Mucosa of descending colon (tissue), 3 donors: ENCODE measurements around the gene SLX9. TPM values are rescaled to one million over a fixed set of nuclear protein-coding genes. Genes with fewer than 3 reads are reported as not detected.

Source experiments
- ATAC-seq: fragments of 200-7000 bp; cut with Tn5 transposase; one replicate; pipeline ENCODE4 v1.9.1; 2020; ENCODE audit warnings: mild to moderate bottlenecking, moderate library complexity
- DNase-seq, 3 donors: peaks; one replicate each; pipeline ENCODE4 v3.0.0-alpha.2; 2020
- H3K36me3 ChIP-seq: fragments of 200-600 bp; one replicate; pipeline ENCODE4 v1.8.0; 2021; ENCODE audit warnings: low read depth, mild to moderate bottlenecking
- H3K4me1 ChIP-seq: fragments of 200-600 bp; one replicate; pipeline ENCODE4 v1.8.0; 2021; ENCODE audit warnings: low read depth, mild to moderate bottlenecking
- H3K4me3 ChIP-seq: fragments of 200-600 bp; one replicate; pipeline ENCODE4 v1.8.0; 2021; ENCODE audit warnings: mild to moderate bottlenecking
- H3K9me3 ChIP-seq: fragments of 200-600 bp; one replicate; pipeline ENCODE4 v1.8.0; 2021; ENCODE audit warnings: mild to moderate bottlenecking
- intact Hi-C, 2 donors: fragments of 100-400 bp; cut with DNase I in 1 of 2; cut with micrococcal nuclease in 1 of 2; formaldehyde crosslinking; loops; one replicate each; pipeline versions ENCODE4 v1.11.0 to v1.11.1; 2022; cut with DNase I, micrococcal nuclease
- total RNA-seq, 3 donors: library from RNA; stranded (reverse); fragmentation: NEBNext Ultra II Directional in 2 of 3; extraction: Animal tissue kit (Norgen Biotek cat#: 25700) in 2 of 3; gene quantifications; one replicate each; pipeline versions ENCODE4 v1.2.1 to v1.2.4, GENCODE V29; 2021 to 2023
- TF ChIP-seq, protein P1 (sequence below): fragments of 200-600 bp; IDR thresholded peaks from one replicate; pipeline ENCODE4 v1.8.0; 2022; ENCODE audit warnings: antibody characterized with exemption, mild to moderate bottlenecking
- donor health status: DM: no; HTN: no; CAD: no; lungs with moderate emphysema.
- donor health status: DM: no; HTN: no; CAD: no.
- donor health status: DM: no; HTN: yes; CAD: no.

SLX9 gene
- total RNA-seq, 3 donors from 2014 or later: 19.8 to 42.2 (median 20.9) TPM

- peak; percentile 20 for ATAC-seq
- DNase-seq: peak in 2 of 3 donors; percentile 23 to 43
- intact Hi-C loops: no loop called here
- Histone ChIP-seq H3K4me3 (no peak overlapping the region), H3K36me3 (no peaks in the 10 kb centered on the region), H3K4me1 (no peaks in the 10 kb centered on the region), H3K9me3 (no peaks in the 10 kb centered on the region)
- TF ChIP-seq, protein P1, sequence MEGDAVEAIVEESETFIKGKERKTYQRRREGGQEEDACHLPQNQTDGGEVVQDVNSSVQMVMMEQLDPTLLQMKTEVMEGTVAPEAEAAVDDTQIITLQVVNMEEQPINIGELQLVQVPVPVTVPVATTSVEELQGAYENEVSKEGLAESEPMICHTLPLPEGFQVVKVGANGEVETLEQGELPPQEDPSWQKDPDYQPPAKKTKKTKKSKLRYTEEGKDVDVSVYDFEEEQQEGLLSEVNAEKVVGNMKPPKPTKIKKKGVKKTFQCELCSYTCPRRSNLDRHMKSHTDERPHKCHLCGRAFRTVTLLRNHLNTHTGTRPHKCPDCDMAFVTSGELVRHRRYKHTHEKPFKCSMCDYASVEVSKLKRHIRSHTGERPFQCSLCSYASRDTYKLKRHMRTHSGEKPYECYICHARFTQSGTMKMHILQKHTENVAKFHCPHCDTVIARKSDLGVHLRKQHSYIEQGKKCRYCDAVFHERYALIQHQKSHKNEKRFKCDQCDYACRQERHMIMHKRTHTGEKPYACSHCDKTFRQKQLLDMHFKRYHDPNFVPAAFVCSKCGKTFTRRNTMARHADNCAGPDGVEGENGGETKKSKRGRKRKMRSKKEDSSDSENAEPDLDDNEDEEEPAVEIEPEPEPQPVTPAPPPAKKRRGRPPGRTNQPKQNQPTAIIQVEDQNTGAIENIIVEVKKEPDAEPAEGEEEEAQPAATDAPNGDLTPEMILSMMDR: no peak
Observed at GRCh38 chr21:45011911-45012661, 72.3 kb downstream of the SLX9 start.

- Histone ChIP-seq H3K36me3 (no peaks in the 10 kb centered on the region), H3K4me3 (no peak overlapping the region), H3K4me1 (no peaks in the 10 kb centered on the region), H3K9me3 (no peaks in the 10 kb centered on the region)
- ATAC-seq: peak; percentile 57
- peak in 2 of 3 donors; percentile 23 to 46 for DNase-seq
- TF ChIP-seq, protein P1: no peak
- intact Hi-C loops: no loop called here
Observed at GRCh38 chr21:45012662-45013259, 72.9 kb downstream of the SLX9 start.

- DNase-seq (peak in 2 of 3 donors; percentile 21 to 53), ATAC-seq (peak; percentile 7)
- Histone ChIP-seq H3K4me1 (no peaks in the 10 kb centered on the region), H3K9me3 (no peaks in the 10 kb centered on the region), H3K36me3 (no peaks in the 10 kb centered on the region), H3K4me3 (no peak overlapping the region)
- intact Hi-C loops: no loop called here
- TF ChIP-seq, protein P1: no peak
Observed at GRCh38 chr21:45013260-45013841, 73.5 kb downstream of the SLX9 start.

DNA sequence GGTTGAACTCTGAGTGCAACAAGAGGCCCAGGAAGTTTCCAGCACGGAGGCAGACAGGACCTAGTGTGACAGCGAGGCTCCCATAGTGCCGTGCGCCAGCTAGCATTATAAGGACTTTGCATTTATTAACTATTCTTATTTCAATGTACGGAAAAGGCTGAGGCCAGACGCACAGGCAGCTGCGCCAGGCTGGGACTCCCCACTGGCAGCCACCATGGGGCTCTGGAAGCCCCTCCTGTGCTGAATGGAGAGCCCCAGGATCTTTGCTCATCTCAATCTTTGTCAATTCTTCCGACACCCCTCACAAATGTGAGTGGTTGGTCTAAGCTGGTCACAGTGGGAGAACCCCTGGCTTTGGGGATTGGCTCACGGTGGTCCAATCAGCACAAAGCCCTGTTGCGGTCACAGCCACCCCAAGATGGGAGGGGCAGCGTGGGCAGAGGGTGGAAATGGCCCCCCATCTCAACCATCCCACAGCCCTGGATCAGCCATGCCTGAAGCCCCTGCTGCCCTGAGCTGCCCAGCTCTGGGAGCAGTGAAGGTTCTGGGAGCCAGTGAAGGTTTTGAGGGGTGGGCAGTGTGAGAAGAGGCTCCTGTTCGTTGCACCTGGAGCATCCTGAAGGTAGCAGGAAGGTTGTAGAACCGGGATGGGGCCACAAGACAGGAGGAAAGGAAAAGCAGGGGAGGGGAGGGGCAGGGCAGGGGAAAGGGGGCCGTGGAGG, 75.1 kb downstream of the SLX9 start:
- no peaks in the 10 kb centered on the region for H3K4me1 ChIP-seq
- TF ChIP-seq, protein P1: no peak
- H3K4me3 ChIP-seq: no peak overlapping the region
- peak; percentile 31 for ATAC-seq
- H3K36me3 ChIP-seq: no peaks in the 10 kb centered on the region
- no peaks in the 10 kb centered on the region for H3K9me3 ChIP-seq
- intact Hi-C loops: no loop called here
- DNase-seq: peak in 1 of 3 donors; percentile 7

- TF ChIP-seq, protein P1: no peak
- ATAC-seq (no peak), DNase-seq (peak in 2 of 3 donors; percentile 11 to 25)
- intact Hi-C loops: no loop called here
- no peaks in the 10 kb centered on the region for H3K4me1 ChIP-seq
- no peaks in the 10 kb centered on the region for H3K9me3 ChIP-seq
- H3K4me3 ChIP-seq: no peak overlapping the region
- H3K36me3 ChIP-seq: no peaks in the 10 kb centered on the region
Observed at GRCh38 chr21:45015469-45015860, 75.6 kb downstream of the SLX9 start.
